SK-N-SH (cell line): ENCODE results near the gene SELENOP. TPM values are rescaled to one million over a fixed set of nuclear protein-coding genes. Genes with fewer than 3 reads are reported as not detected.

ENCODE experiments used
- CTCF ChIA-PET: fragments of 300-600, 350-600 bp; formaldehyde crosslinking; extraction: SDS; loops from one replicate; lab custom pipeline; 2021; lab: Yijun Ruan, JAX
- POLR2A ChIA-PET: fragments of 350-600 bp; sonication (Branson Sonifier 250); formaldehyde crosslinking; extraction: SDS; loops from one replicate; lab custom pipeline; 2020; ENCODE audit warnings: antibody characterized with exemption, inconsistent platforms; lab: Yijun Ruan, JAX
- DNase-seq: peaks from one replicate; pipeline ENCODE4 v3.0.0; 2012
- H2AFZ ChIP-seq: fragments of 200-600 bp; sonication (generic); 2 replicates; pipeline ENCODE4 v1.8.1; 2016; ENCODE audit warnings: antibody characterized with exemption, mild to moderate bottlenecking, low read depth
- H3F3A ChIP-seq: fragments of 200-600 bp; sonication (generic); replicated peaks from 2 replicates; pipeline ENCODE3; 2016; ENCODE audit warnings: antibody characterized with exemption, mild to moderate bottlenecking; ENCODE audit not compliant: insufficient read depth
- H3K27ac ChIP-seq, 2 experiments: fragments of 200-500 bp in 1 of 2; fragments of 200-600 bp in 1 of 2; sonication (Bioruptor generic) in 1 of 2; sonication (generic), shearing (Covaris generic) in 1 of 2; 2 replicates each; pipeline versions ENCODE4 v1.5.1 to v1.6.1; 2014 to 2016; ENCODE audit warnings: low read depth in 2 of 2, inconsistent platforms in 1 of 2, low read length in 1 of 2, mild to moderate bottlenecking in 1 of 2, mixed read lengths in 1 of 2
- H3K27me3 ChIP-seq: fragments of 200-600 bp; sonication (generic), shearing (Covaris generic); 2 replicates; pipeline ENCODE4 v1.6.1; 2016; ENCODE audit warnings: mixed run types; ENCODE audit not compliant: insufficient read depth
- H3K36me3 ChIP-seq, 2 experiments: fragments of 200-500 bp in 1 of 2; fragments of 200-600 bp in 1 of 2; sonication (Bioruptor generic) in 1 of 2; sonication (generic) in 1 of 2; replicated peaks in 1 of 2; 2 replicates each; pipeline versions ENCODE3 to v1.5.1; 2014 to 2016; ENCODE audit warnings: low read length in 1 of 2, mild to moderate bottlenecking in 1 of 2; ENCODE audit not compliant: insufficient read depth in 2 of 2, control insufficient read depth in 1 of 2
- H3K4me1 ChIP-seq, 2 experiments: fragments of 200-500 bp in 1 of 2; fragments of 200-600 bp in 1 of 2; sonication (Bioruptor generic) in 1 of 2; sonication (generic), shearing (Covaris generic) in 1 of 2; 2 replicates each; pipeline versions ENCODE4 v1.5.1 to v1.6.1; 2014 to 2016; ENCODE audit warnings: low read depth in 1 of 2, low read length in 1 of 2, mixed run types in 1 of 2; ENCODE audit not compliant: insufficient read depth in 2 of 2, control insufficient read depth in 1 of 2
- H3K4me2 ChIP-seq: fragments of 200-600 bp; sonication (generic), shearing (Covaris generic); 2 replicates; pipeline ENCODE4 v1.6.1; 2017; ENCODE audit warnings: mixed run types
- H3K4me3 ChIP-seq, 2 experiments: fragments of 200-500 bp in 1 of 2; fragments of 200-600 bp in 1 of 2; sonication (Bioruptor generic) in 1 of 2; sonication (generic), shearing (Covaris generic) in 1 of 2; 2 replicates each; pipeline versions ENCODE4 v1.5.1 to v1.8.1; 2014 to 2016; ENCODE audit warnings: low read depth in 2 of 2, inconsistent platforms in 1 of 2, low read length in 1 of 2, mild to moderate bottlenecking in 1 of 2, mixed read lengths in 1 of 2, moderate library complexity in 1 of 2
- H3K79me2 ChIP-seq: fragments of 200-600 bp; sonication (generic); 2 replicates; pipeline ENCODE4 v1.8.1; 2017; ENCODE audit warnings: mild to moderate bottlenecking; ENCODE audit not compliant: insufficient read depth
- H3K9ac ChIP-seq: fragments of 200-600 bp; sonication (generic); 2 replicates; pipeline ENCODE4 v1.6.1; 2017; ENCODE audit warnings: mixed run types
- H3K9me2 ChIP-seq: fragments of 200-600 bp; sonication (generic); 2 replicates; pipeline ENCODE4 v1.6.1; 2017; ENCODE audit warnings: mixed run types
- H3K9me3 ChIP-seq: fragments of 200-600 bp; sonication (generic); 2 replicates; pipeline ENCODE4 v1.6.1; 2017; ENCODE audit warnings: mixed run types, mild to moderate bottlenecking, moderate library complexity
- H4K20me1 ChIP-seq: fragments of 200-600 bp; sonication (generic); 2 replicates; pipeline ENCODE4 v1.6.1; 2017; ENCODE audit warnings: mild to moderate bottlenecking, mixed run types; ENCODE audit not compliant: insufficient read depth
- CHD2 ChIP-seq: fragments of 150-350 bp; IDR thresholded peaks from 2 replicates; pipeline ENCODE4 v1.6.1; 2018; ENCODE audit warnings: low read length; ENCODE audit not compliant: partially characterized antibody
- CTCF ChIP-seq: fragments of 200-600 bp; sonication (generic); IDR thresholded peaks from 2 replicates; pipeline ENCODE4 v1.6.1; 2017; ENCODE audit warnings: antibody characterized with exemption, mild to moderate bottlenecking, moderate library complexity
- EP300 ChIP-seq, 2 experiments: IDR thresholded peaks; 2 replicates each; pipeline versions ENCODE4 v1.4.0 to v1.6.1; 2012; ENCODE audit warnings: borderline replicate concordance in 1 of 2, low read depth in 1 of 2, low read length in 1 of 2
- FOSL2 ChIP-seq: IDR thresholded peaks from 2 replicates; pipeline ENCODE4 v1.4.0; 2012; ENCODE audit warnings: low read depth, mild to moderate bottlenecking, moderate library complexity, borderline replicate concordance
- FOXJ3 ChIP-seq: sonication (generic); formaldehyde crosslinking; IDR thresholded peaks from 2 replicates; pipeline ENCODE4 v1.5.1; 2020; ENCODE audit warnings: mild to moderate bottlenecking, missing genetic modification reagents
- FOXM1 ChIP-seq: IDR thresholded peaks from 2 replicates; pipeline ENCODE4 v1.4.0; 2012; ENCODE audit warnings: low read depth, mild to moderate bottlenecking
- GATA2 ChIP-seq: sonication (generic); formaldehyde crosslinking; IDR thresholded peaks from 2 replicates; pipeline ENCODE4 v1.5.0; 2020; ENCODE audit warnings: mild to moderate bottlenecking, missing genetic modification reagents
- JUND ChIP-seq: IDR thresholded peaks from 2 replicates; pipeline ENCODE4 v1.4.0; 2012
- MAX ChIP-seq: IDR thresholded peaks from 2 replicates; pipeline ENCODE4 v1.4.0; 2012; ENCODE audit warnings: low read depth
- NFIC ChIP-seq: IDR thresholded peaks from 2 replicates; pipeline ENCODE4 v1.4.0; 2012; ENCODE audit warnings: borderline replicate concordance
- PBX3 ChIP-seq: IDR thresholded peaks from 2 replicates; pipeline ENCODE4; 2012
- POLR2AphosphoS5 ChIP-seq: IDR thresholded peaks from 2 replicates; pipeline ENCODE4 v1.6.1; 2012; ENCODE audit warnings: low read depth, low read length
- RFX5 ChIP-seq: IDR thresholded peaks from 2 replicates; pipeline ENCODE4 v1.6.1; 2012; ENCODE audit warnings: mild to moderate bottlenecking, improper control_type of control experiment, low read length
- RXRA ChIP-seq: IDR thresholded peaks from 2 replicates; pipeline ENCODE4 v1.4.0; 2012; ENCODE audit warnings: low read depth, mild to moderate bottlenecking, borderline replicate concordance
- SMC3 ChIP-seq: IDR thresholded peaks from 2 replicates; pipeline ENCODE4 v1.6.1; 2012; ENCODE audit warnings: low read depth, low read length, improper control_type of control experiment
- TAF1 ChIP-seq: IDR thresholded peaks from 2 replicates; pipeline ENCODE4 v1.6.1; 2012; ENCODE audit warnings: low read depth, mild to moderate bottlenecking, low read length, moderate library complexity, borderline replicate concordance
- TCF12 ChIP-seq: IDR thresholded peaks from 2 replicates; pipeline ENCODE4 v1.4.0; 2012
- ZBTB33 ChIP-seq: IDR thresholded peaks from 2 replicates; pipeline ENCODE4 v1.4.0; 2012; ENCODE audit warnings: low read depth, borderline replicate concordance
- WGBS: methylation state at CpG from one replicate; pipeline ENCODE4 v1.1.6; 2017; ENCODE audit warnings: low lambda C conversion rate; 5-methylcytosine and 5-hydroxymethylcytosine counted together
- polyA plus RNA-seq, 3 experiments: library from polyadenylated mRNA; depleted of rRNA; stranded (reverse); fragments of >200 nt; gene quantifications; 2 replicates each; pipeline ENCODE4 v1.2.3, GENCODE V29; 2012

The SELENOP gene
- polyA plus RNA-seq, 1 of the 3 experiments (the other 2 are of a cell fraction), result 0.08 TPM

- ChIA-PET CTCF (no interaction called here), POLR2A (no interaction called here)
- Histone ChIP-seq H3F3A (no peaks in the 10 kb centered on the region), H3K4me3 (no peak overlapping the region), H3K4me1 (no peaks in the 10 kb centered on the region), H3K27me3 (no peaks in the 10 kb centered on the region), H3K36me3 (no peaks in the 10 kb centered on the region), H2AFZ (no peak overlapping the region), H4K20me1 (no peaks in the 10 kb centered on the region), H3K9me2 (0 out of 2 replicates have a peak, but pooled peaks cover 5% of the 10 kb centered on the region), H3K9me3 (peaks cover 7% of the 10 kb centered on the region; the same call in 1 of the 2 replicates), H3K79me2 (no peaks in the 10 kb centered on the region), H3K27ac (no peak overlapping the region), H3K9ac (no peak overlapping the region), H3K4me2 (no peak overlapping the region)
- no peak for DNase-seq
- WGBS, result 48% methylated on average over 4 of the region's 4 CpGs
- TF ChIP-seq FOSL2 (no peak), CHD2 (no peak)
These were observed 25.9 kb downstream of the SELENOP start for GRCh38 chr5:42785756-42786155.

GRCh38 chr5:42784132-42784531 lies 27.6 kb downstream of the SELENOP start:
- Histone ChIP-seq H3K9me3 (peaks cover 7% of the 10 kb centered on the region; the same call in 1 of the 2 replicates), H3K4me1 (no peaks in the 10 kb centered on the region), H3K27me3 (no peaks in the 10 kb centered on the region), H3K4me3 (no peak overlapping the region), H3K9ac (no peak overlapping the region), H3K4me2 (no peak overlapping the region), H3K79me2 (no peaks in the 10 kb centered on the region), H3F3A (no peaks in the 10 kb centered on the region), H3K27ac (no peak overlapping the region), H3K36me3 (no peaks in the 10 kb centered on the region), H2AFZ (no peak overlapping the region), H3K9me2 (0 out of 2 replicates have a peak, but pooled peaks cover 5% of the 10 kb centered on the region), H4K20me1 (no peaks in the 10 kb centered on the region)
- 70% methylated on average over 1 of the region's 1 CpG for WGBS
- TF ChIP-seq PBX3, result no peak
- no peak for TF ChIP-seq SMC3
- TF ChIP-seq MAX, result no peak
- TF ChIP-seq TCF12, result no peak
- TF ChIP-seq GATA2 (CRISPR knock-in tag), result no peak
- TF ChIP-seq NFIC, result no peak
- TF ChIP-seq RXRA, result no peak
- no peak for TF ChIP-seq FOXM1
- TF ChIP-seq JUND, result no peak
- no peak for TF ChIP-seq CTCF
- no peak for TF ChIP-seq FOXJ3 (CRISPR knock-in tag)
- TF ChIP-seq TAF1, result no peak
- no peak for TF ChIP-seq EP300 (IDR thresholded peaks at IDR 0.05; ENCODE audit: borderline replicate concordance in 1 of 2, low read depth in 1 of 2, low read length in 1 of 2)
- TF ChIP-seq RFX5, result no peak
- no peak for TF ChIP-seq POLR2AphosphoS5
- TF ChIP-seq ZBTB33, result no peak
- ChIA-PET CTCF (no interaction called here), POLR2A (no interaction called here)
- DNase-seq, result no peak
